GM15510 (cell line): Measurements from ENCODE around the gene AKIP1.
A peak's percentile ranks its signal among the peaks of the same experiment; 100 is the strongest.

Source experiments
- POLR2A ChIP-seq: IDR thresholded peaks from 3 replicates; pipeline ENCODE4 v1.6.1; 2011; ENCODE audit warnings: borderline replicate concordance; ENCODE audit not compliant: insufficient read length; ENCODE audit errors: extremely low read depth

The AKIP1 gene

GRCh38 chr11:8937159-8937558 lies 26.2 kb downstream of the AKIP1 start:
- no peak for TF ChIP-seq POLR2A

GRCh38 chr11:8937659-8938058 lies 26.7 kb downstream of the AKIP1 start:
- no peak for TF ChIP-seq POLR2A

GRCh38 chr11:8941341-8942103 lies 30.5 kb downstream of the AKIP1 start:
- no peak for TF ChIP-seq POLR2A

- no peak for TF ChIP-seq POLR2A
Observed at GRCh38 chr11:8942518-8943066, 31.6 kb downstream of the AKIP1 start, which contains the start of gene ASCL3. Gene ASCL3, minus strand, starts transcription at chr11:8943016. Its CDS starts 4,855 bp downstream, at chr11:8938161.

- no peak for TF ChIP-seq POLR2A
Observed at GRCh38 chr11:8947230-8947943, 36.4 kb downstream of the AKIP1 start.

GRCh38 chr11:8948886-8949285 lies 37.9 kb downstream of the AKIP1 start:
- no peak for TF ChIP-seq POLR2A

- no peak for TF ChIP-seq POLR2A
Observed at GRCh38 chr11:8956860-8957259, 45.9 kb downstream of the AKIP1 start.

- no peak for TF ChIP-seq POLR2A
Observed at GRCh38 chr11:8959546-8960166, 48.7 kb downstream of the AKIP1 start.

- TF ChIP-seq POLR2A: no peak
Observed at GRCh38 chr11:8961401-8961800, 50.4 kb downstream of the AKIP1 start.

- no peak for TF ChIP-seq POLR2A
Observed at GRCh38 chr11:8962841-8963240, 51.9 kb downstream of the AKIP1 start.

GRCh38 chr11:8963569-8964323 lies 52.8 kb downstream of the AKIP1 start:
- no peak for TF ChIP-seq POLR2A

GRCh38 chr11:8964324-8965320 lies 53.6 kb downstream of the AKIP1 start, which contains the start of gene TMEM9B:
Gene TMEM9B, minus strand, starts transcription at chr11:8964442. Its CDS starts 129 bp downstream, at chr11:8964313.
- peak; percentile 82 for TF ChIP-seq POLR2A

- TF ChIP-seq POLR2A: no peak
Observed at GRCh38 chr11:8967184-8967583, 56.2 kb downstream of the AKIP1 start.
